Parathyroid adenoma (tissue), 2 donors: ENCODE data around the gene PCSK5.

ENCODE experiments used
- H2AFZ ChIP-seq: fragments of 300-600 bp; sonication (generic); one replicate; pipeline ENCODE4 v1.7.0; 2017; ENCODE audit warnings: antibody characterized with exemption, mild to moderate bottlenecking
- H3K27ac ChIP-seq: fragments of 300-600 bp; sonication (generic); one replicate; pipeline ENCODE4 v1.7.0; 2017
- H3K27me3 ChIP-seq: fragments of 300-600 bp; sonication (generic); one replicate; pipeline ENCODE4 v1.7.0; 2017; ENCODE audit warnings: low read length; ENCODE audit not compliant: control insufficient read depth, insufficient read depth
- H3K36me3 ChIP-seq: fragments of 300-600 bp; sonication (generic); one replicate; pipeline ENCODE4 v1.7.0; 2017; ENCODE audit warnings: low read length; ENCODE audit not compliant: control insufficient read depth, insufficient read depth
- H3K4me1 ChIP-seq: fragments of 300-600 bp; sonication (generic); one replicate; pipeline ENCODE4 v1.7.0; 2017; ENCODE audit warnings: control low read depth
- H3K4me2 ChIP-seq: fragments of 300-600 bp; sonication (generic); one replicate; pipeline ENCODE4 v1.7.0; 2017; ENCODE audit warnings: low read length
- H3K4me3 ChIP-seq: fragments of 300-600 bp; sonication (generic); one replicate; pipeline ENCODE4 v1.7.0; 2017; ENCODE audit warnings: low read depth, low read length
- H3K79me2 ChIP-seq: fragments of 300-600 bp; sonication (generic); one replicate; pipeline ENCODE4 v1.7.0; 2017; ENCODE audit warnings: control low read depth
- H3K9ac ChIP-seq: fragments of 300-600 bp; sonication (generic); one replicate; pipeline ENCODE4 v1.7.0; 2017; ENCODE audit warnings: mild to moderate bottlenecking
- H3K9me3 ChIP-seq: fragments of 300-600 bp; sonication (generic); one replicate; pipeline ENCODE4 v1.7.0; 2017; ENCODE audit warnings: low read length; ENCODE audit not compliant: control insufficient read depth
- TF ChIP-seq, protein P1 (sequence below): fragments of 300-600 bp; sonication (generic); IDR thresholded peaks from one replicate; pipeline ENCODE4 v1.7.0; 2017; ENCODE audit warnings: antibody characterized with exemption, mild to moderate bottlenecking
- donor health status: primary hyperparathyroidism.

Gene PCSK5

GRCh38 chr9:75891771-75892215 is 1.3 kb downstream of the PCSK5 start:
- Histone ChIP-seq H3K79me2 (no peaks in the 10 kb centered on the region), H3K27ac (peak overlapping the region; percentile 11), H3K4me1 (no peaks in the 10 kb centered on the region), H3K4me3 (peak overlapping the region; percentile 84), H3K27me3 (no peaks in the 10 kb centered on the region), H3K4me2 (peak overlapping the region; percentile 95), H2AFZ (peak overlapping the region; percentile 93), H3K9me3 (no peaks in the 10 kb centered on the region), H3K36me3 (no peaks in the 10 kb centered on the region), H3K9ac (no peak overlapping the region)
- TF ChIP-seq, protein P1, sequence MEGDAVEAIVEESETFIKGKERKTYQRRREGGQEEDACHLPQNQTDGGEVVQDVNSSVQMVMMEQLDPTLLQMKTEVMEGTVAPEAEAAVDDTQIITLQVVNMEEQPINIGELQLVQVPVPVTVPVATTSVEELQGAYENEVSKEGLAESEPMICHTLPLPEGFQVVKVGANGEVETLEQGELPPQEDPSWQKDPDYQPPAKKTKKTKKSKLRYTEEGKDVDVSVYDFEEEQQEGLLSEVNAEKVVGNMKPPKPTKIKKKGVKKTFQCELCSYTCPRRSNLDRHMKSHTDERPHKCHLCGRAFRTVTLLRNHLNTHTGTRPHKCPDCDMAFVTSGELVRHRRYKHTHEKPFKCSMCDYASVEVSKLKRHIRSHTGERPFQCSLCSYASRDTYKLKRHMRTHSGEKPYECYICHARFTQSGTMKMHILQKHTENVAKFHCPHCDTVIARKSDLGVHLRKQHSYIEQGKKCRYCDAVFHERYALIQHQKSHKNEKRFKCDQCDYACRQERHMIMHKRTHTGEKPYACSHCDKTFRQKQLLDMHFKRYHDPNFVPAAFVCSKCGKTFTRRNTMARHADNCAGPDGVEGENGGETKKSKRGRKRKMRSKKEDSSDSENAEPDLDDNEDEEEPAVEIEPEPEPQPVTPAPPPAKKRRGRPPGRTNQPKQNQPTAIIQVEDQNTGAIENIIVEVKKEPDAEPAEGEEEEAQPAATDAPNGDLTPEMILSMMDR = no peak

- peak overlapping the region; percentile 93 for H2AFZ ChIP-seq
- H3K27ac ChIP-seq = no peak overlapping the region
- H3K4me2 ChIP-seq = peak overlapping the region; percentile 95
- H3K27me3 ChIP-seq = no peaks in the 10 kb centered on the region
- peaks cover 3% of the 10 kb centered on the region for H3K79me2 ChIP-seq
- no peaks in the 10 kb centered on the region for H3K9me3 ChIP-seq
- no peaks in the 10 kb centered on the region for H3K36me3 ChIP-seq
- TF ChIP-seq, protein P1 = no peak
- H3K4me1 ChIP-seq = no peaks in the 10 kb centered on the region
- H3K4me3 ChIP-seq = peak overlapping the region; percentile 84
- H3K9ac ChIP-seq = no peak overlapping the region
Measured at GRCh38 chr9:75892216-75892911, 1.9 kb downstream of the PCSK5 start.

- no peaks in the 10 kb centered on the region for H3K4me1 ChIP-seq
- no peak overlapping the region for H3K9ac ChIP-seq
- H3K4me3 ChIP-seq = peak overlapping the region; percentile 84
Measured at GRCh38 chr9:75893106-75893505, 2.6 kb downstream of the PCSK5 start.

GRCh38 chr9:75894566-75894965 is 4.1 kb downstream of the PCSK5 start:
- H3K36me3 ChIP-seq = no peaks in the 10 kb centered on the region
- H3K27me3 ChIP-seq = no peaks in the 10 kb centered on the region
- H3K9ac ChIP-seq = no peak overlapping the region
- no peak overlapping the region for H3K4me3 ChIP-seq
- H3K4me2 ChIP-seq = peak overlapping the region; percentile 12
- TF ChIP-seq, protein P1 = no peak
- no peak overlapping the region for H2AFZ ChIP-seq
- peaks cover 3% of the 10 kb centered on the region for H3K79me2 ChIP-seq
- H3K9me3 ChIP-seq = no peaks in the 10 kb centered on the region
- H3K4me1 ChIP-seq = no peaks in the 10 kb centered on the region
- H3K27ac ChIP-seq = no peak overlapping the region

More at GRCh38 chr9:75893106-75893505, 2.6 kb downstream of the PCSK5 start:
- H3K27me3 ChIP-seq = no peaks in the 10 kb centered on the region
- peak overlapping the region; percentile 93 for H2AFZ ChIP-seq
- H3K9me3 ChIP-seq = no peaks in the 10 kb centered on the region
- peak overlapping the region; percentile 95 for H3K4me2 ChIP-seq
- no peaks in the 10 kb centered on the region for H3K36me3 ChIP-seq
- peaks cover 3% of the 10 kb centered on the region for H3K79me2 ChIP-seq
- H3K27ac ChIP-seq = no peak overlapping the region
- TF ChIP-seq, protein P1 = no peak

DNA sequence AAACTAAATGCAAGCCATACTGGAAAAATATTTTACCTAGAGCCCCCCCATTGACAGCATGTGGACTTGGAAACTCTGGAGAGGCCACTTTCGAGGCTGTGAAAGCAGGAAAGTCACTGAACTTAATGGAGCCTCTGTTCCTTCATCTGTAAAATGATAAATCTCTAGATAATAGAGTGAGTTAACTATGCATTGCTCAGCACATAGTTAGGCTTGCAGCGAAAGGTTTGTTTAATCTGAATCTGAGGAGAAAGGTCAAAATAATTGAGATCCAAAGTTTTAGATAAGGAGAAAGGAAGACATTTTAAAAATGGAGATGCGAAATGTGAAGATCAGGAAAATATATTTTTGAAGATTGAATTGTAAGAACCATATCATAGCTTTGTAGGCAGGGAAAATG is 4.6 kb downstream of the PCSK5 start:
- H3K4me2 ChIP-seq = peak overlapping the region; percentile 12

More for the DNA sequence above, 4.6 kb downstream of the PCSK5 start:
- H3K4me3 ChIP-seq = no peak overlapping the region
- H3K79me2 ChIP-seq = peaks cover 3% of the 10 kb centered on the region
- no peak overlapping the region for H2AFZ ChIP-seq
- no peaks in the 10 kb centered on the region for H3K27me3 ChIP-seq
- H3K4me1 ChIP-seq = no peaks in the 10 kb centered on the region
- no peak overlapping the region for H3K27ac ChIP-seq
- no peaks in the 10 kb centered on the region for H3K9me3 ChIP-seq
- TF ChIP-seq, protein P1 = no peak
- H3K36me3 ChIP-seq = no peaks in the 10 kb centered on the region
- H3K9ac ChIP-seq = no peak overlapping the region
